GM12878 (cell line): Measurements from ENCODE around the gene HMCN2.

Experiments
- BHLHE40 ChIP-seq, 2 experiments: fragments of 450-650 bp in 1 of 2; IDR thresholded peaks; 2 replicates each; pipeline ENCODE4 v1.6.1; 2011 to 2017; ENCODE audit warnings: low read depth in 2 of 2, borderline replicate concordance in 1 of 2, improper control_type of control experiment in 1 of 2, low read length in 1 of 2, mild to moderate bottlenecking in 1 of 2
- JUND ChIP-seq: IDR thresholded peaks from 2 replicates; pipeline ENCODE4 v1.6.1; 2012; ENCODE audit warnings: low read depth, mild to moderate bottlenecking, low read length, improper control_type of control experiment, moderate library complexity
- NRF1 ChIP-seq: conservative IDR thresholded peaks from 2 replicates; pipeline ENCODE4 v1.6.1; 2011; ENCODE audit warnings: mild to moderate bottlenecking, low read depth, low read length, improper control_type of control experiment
- POLR2A ChIP-seq: IDR thresholded peaks from 2 replicates; pipeline ENCODE4 v1.6.1; 2011; ENCODE audit warnings: low read depth, mild to moderate bottlenecking, low read length
- POLR2AphosphoS5 ChIP-seq: IDR thresholded peaks from 2 replicates; pipeline ENCODE4 v1.6.1; 2011; ENCODE audit warnings: mild to moderate bottlenecking, low read length, inconsistent platforms
- SIN3A ChIP-seq: IDR thresholded peaks from 2 replicates; pipeline ENCODE4 v1.6.1; 2012; ENCODE audit warnings: low read depth, low read length, improper control_type of control experiment
- SIX5 ChIP-seq: IDR thresholded peaks from 2 replicates; pipeline ENCODE4 v1.6.1; 2011; ENCODE audit warnings: mild to moderate bottlenecking, low read depth, low read length, moderate library complexity; ENCODE audit not compliant: severe bottlenecking
- ZNF217 ChIP-seq: fragments of 450-650 bp; IDR thresholded peaks from 2 replicates; pipeline ENCODE4 v1.6.1; 2017; ENCODE audit warnings: antibody characterized with exemption, mild to moderate bottlenecking
- TF ChIP-seq, protein P1 (sequence below): IDR thresholded peaks from 2 replicates; pipeline ENCODE4 v1.6.1; 2012; ENCODE audit warnings: low read depth, low read length, improper control_type of control experiment
- TF ChIP-seq, protein P2 (sequence below), 3 experiments: IDR thresholded peaks in 2 of 3; conservative IDR thresholded peaks in 1 of 3; 2 replicates each; pipeline ENCODE4 v1.5.1; 2011; ENCODE audit warnings: low read depth in 3 of 3, low read length in 3 of 3, mild to moderate bottlenecking in 3 of 3, control low read depth in 2 of 3, moderate library complexity in 2 of 3, inconsistent platforms in 1 of 3, mixed read lengths in 1 of 3; ENCODE audit not compliant: control insufficient read depth in 2 of 3, insufficient read depth in 1 of 3; ENCODE audit errors: extremely low read depth in 1 of 3
- TF ChIP-seq, protein P3 (sequence below): IDR thresholded peaks from 2 replicates; pipeline ENCODE4 v1.6.1; 2011; ENCODE audit warnings: borderline replicate concordance, low read depth, mild to moderate bottlenecking, moderate library complexity, mixed read lengths, low read length; ENCODE audit not compliant: insufficient read depth; ENCODE audit errors: extremely low read length

DNA sequence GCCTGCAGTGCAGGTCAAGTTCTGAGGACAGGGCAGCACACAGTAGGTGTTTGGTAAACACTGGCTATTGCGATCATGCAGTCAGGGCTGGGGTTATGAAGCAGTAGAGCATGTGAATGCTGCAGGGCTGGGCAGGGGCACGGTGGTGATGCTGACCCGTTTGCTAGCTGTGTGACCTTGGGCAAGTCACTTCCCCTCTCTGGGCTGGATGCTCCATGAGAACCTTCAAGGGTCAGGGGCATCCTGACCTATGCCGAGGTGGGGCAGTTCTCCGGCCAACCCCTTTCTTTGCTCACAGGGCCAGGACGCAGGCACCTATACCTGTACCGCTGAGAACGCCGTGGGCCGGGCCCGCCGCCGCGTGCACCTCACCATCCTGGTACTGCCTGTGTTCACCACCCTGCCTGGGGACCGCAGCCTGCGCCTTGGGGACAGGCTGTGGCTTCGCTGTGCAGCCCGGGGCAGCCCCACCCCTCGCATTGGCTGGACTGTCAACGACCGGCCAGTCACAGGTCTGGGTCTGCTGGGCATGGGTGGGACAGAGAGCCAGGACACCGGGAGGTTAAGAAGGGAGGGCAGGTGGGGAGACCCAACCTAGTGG, 140.2 kb downstream of the HMCN2 start:
- TF ChIP-seq, protein P1, sequence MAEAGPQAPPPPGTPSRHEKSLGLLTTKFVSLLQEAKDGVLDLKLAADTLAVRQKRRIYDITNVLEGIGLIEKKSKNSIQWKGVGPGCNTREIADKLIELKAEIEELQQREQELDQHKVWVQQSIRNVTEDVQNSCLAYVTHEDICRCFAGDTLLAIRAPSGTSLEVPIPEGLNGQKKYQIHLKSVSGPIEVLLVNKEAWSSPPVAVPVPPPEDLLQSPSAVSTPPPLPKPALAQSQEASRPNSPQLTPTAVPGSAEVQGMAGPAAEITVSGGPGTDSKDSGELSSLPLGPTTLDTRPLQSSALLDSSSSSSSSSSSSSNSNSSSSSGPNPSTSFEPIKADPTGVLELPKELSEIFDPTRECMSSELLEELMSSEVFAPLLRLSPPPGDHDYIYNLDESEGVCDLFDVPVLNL: no peak
- TF ChIP-seq POLR2A (no peak), NRF1 (no peak), SIN3A (no peak), JUND (no peak), SIX5 (no peak), POLR2AphosphoS5 (no peak), BHLHE40 (IDR thresholded peaks at IDR 0.05; ENCODE audit: borderline replicate concordance in 1 of 2, low read depth in 2 of 2, low read length in 1 of 2) (no peak), ZNF217 (no peak)
- TF ChIP-seq, protein P2, sequence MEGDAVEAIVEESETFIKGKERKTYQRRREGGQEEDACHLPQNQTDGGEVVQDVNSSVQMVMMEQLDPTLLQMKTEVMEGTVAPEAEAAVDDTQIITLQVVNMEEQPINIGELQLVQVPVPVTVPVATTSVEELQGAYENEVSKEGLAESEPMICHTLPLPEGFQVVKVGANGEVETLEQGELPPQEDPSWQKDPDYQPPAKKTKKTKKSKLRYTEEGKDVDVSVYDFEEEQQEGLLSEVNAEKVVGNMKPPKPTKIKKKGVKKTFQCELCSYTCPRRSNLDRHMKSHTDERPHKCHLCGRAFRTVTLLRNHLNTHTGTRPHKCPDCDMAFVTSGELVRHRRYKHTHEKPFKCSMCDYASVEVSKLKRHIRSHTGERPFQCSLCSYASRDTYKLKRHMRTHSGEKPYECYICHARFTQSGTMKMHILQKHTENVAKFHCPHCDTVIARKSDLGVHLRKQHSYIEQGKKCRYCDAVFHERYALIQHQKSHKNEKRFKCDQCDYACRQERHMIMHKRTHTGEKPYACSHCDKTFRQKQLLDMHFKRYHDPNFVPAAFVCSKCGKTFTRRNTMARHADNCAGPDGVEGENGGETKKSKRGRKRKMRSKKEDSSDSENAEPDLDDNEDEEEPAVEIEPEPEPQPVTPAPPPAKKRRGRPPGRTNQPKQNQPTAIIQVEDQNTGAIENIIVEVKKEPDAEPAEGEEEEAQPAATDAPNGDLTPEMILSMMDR (IDR thresholded peaks at IDR 0.05 in 2 of 3, conservative IDR thresholded peaks at IDR 0.05 in 1 of 3; ENCODE audit: control insufficient read depth in 2 of 3, extremely low read depth in 1 of 3, insufficient read depth in 1 of 3, low read depth in 3 of 3, low read length in 3 of 3): no peak
- TF ChIP-seq, protein P3, sequence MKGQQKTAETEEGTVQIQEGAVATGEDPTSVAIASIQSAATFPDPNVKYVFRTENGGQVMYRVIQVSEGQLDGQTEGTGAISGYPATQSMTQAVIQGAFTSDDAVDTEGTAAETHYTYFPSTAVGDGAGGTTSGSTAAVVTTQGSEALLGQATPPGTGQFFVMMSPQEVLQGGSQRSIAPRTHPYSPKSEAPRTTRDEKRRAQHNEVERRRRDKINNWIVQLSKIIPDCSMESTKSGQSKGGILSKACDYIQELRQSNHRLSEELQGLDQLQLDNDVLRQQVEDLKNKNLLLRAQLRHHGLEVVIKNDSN: no peak
